ENCODE data around the gene DBP. TPM values are rescaled to one million over a fixed set of nuclear protein-coding genes. Genes with fewer than 3 reads are reported as not detected.

DBP gene
- polyA plus RNA-seq, 3 donors, result 12.8 to 22.3 (median 17.5) TPM

DNA sequence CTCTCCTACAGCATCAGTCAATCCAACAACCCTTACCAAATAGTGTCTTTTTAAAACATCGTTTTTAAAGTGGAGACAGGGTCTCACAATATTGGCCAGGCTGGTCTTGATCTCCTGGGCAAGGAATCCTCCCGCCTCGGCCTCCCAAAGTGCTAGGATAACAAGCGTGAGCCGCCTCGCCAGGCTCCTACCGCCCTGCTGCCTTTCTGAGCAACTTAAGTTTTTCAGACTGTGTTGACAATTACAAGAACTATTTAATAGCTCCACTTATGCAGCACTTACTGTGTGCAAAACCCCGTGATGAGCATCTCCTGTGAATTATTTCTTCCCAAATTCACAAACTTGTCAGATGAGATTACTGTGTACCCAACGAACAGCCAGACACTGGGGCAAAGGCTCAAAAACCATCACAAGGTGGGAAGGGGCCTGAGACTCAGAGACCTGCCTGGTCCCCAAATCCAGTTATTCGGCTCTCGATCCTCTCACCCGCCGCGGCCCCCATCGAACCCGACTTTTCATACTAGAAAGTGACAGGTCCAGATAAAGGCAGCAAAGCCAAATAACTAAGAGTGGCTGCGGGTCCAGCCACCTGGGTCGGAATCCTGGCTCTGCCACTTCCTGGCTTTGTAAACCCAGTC is 18.8 kb downstream of the DBP start:
- H2AFZ ChIP-seq (ENCODE audit: insufficient read depth, low read depth, low read length, poor library complexity, severe bottlenecking), result peak overlapping the region; percentile 86

DNA sequence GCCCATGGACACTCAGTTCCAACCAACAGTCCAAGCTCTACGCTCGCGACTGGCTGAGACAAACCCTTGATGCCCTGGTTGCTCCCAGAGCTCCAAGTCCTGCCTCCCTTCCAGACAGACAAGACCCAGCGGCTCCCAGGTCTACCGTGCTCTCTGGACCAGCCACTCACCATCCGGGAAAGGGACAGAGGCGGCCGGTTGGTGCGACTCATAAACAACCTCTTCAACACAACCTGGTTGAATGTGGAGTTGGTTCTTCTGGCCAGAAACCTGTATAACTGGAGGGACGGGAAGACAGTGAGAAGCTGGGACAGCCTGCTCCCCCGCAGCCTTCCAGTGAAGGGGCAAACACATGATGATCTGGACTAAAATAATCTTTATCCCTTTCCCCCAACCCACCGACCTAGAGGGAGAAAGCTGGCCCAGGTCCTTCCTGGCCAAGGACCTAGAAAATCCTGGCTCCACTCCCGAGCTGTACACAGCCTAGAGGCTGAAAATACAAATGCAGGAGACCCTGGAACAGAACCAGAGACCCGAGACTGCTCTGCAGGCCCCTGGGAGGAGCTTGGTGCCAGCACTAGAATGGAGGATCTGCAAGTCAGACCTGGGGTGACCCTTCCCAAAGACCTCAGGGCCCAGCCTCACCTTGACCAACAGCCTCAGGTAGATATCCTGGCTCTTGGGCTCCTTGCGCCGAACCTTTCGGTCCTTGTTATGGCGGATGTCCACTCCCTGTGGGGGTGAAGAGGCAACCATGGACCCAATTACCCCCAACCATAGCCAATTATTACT is 19.8 kb downstream of the DBP start:
- peak overlapping the region; percentile 93 for H3K9ac ChIP-seq (ENCODE audit: insufficient read depth, low read length, poor library complexity, severe bottlenecking)
- H3K9me3 ChIP-seq (replicated peaks in 1 of 2; ENCODE audit: control insufficient read depth in 1 of 2, insufficient read depth in 1 of 2, low read length in 2 of 2), result no peaks in the 10 kb centered on the region
- H3K4me3 ChIP-seq (replicated peaks in 1 of 3; ENCODE audit: low read depth in 2 of 3, low read length in 3 of 3), result peak overlapping the region in 1 of 3 experiments; percentile 93
- H3K27me3 ChIP-seq (ENCODE audit: control insufficient read depth in 2 of 2, insufficient read depth in 2 of 2, low read length in 2 of 2), result no peaks in the 10 kb centered on the region
- H3K27me3 Mint-ChIP-seq (ENCODE audit: low read depth in 3 of 3), result peaks cover 0 to 2% (median 0%) of the 10 kb centered on the region in 3 donors
- TF ChIP-seq, protein P1, sequence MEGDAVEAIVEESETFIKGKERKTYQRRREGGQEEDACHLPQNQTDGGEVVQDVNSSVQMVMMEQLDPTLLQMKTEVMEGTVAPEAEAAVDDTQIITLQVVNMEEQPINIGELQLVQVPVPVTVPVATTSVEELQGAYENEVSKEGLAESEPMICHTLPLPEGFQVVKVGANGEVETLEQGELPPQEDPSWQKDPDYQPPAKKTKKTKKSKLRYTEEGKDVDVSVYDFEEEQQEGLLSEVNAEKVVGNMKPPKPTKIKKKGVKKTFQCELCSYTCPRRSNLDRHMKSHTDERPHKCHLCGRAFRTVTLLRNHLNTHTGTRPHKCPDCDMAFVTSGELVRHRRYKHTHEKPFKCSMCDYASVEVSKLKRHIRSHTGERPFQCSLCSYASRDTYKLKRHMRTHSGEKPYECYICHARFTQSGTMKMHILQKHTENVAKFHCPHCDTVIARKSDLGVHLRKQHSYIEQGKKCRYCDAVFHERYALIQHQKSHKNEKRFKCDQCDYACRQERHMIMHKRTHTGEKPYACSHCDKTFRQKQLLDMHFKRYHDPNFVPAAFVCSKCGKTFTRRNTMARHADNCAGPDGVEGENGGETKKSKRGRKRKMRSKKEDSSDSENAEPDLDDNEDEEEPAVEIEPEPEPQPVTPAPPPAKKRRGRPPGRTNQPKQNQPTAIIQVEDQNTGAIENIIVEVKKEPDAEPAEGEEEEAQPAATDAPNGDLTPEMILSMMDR (IDR thresholded peaks at IDR 0.05), result no peak
- intact Hi-C loops (cut with micrococcal nuclease), result no loop called here
- H4K20me1 ChIP-seq (ENCODE audit: insufficient read depth, low read length), result peaks cover 41% of the 10 kb centered on the region
- peaks cover 27 to 33% of the 10 kb centered on the region in 2 donors for H3K36me3 Mint-ChIP-seq
- peak overlapping the region; percentile 96 for H3K4me2 ChIP-seq (replicated peaks; ENCODE audit: extremely low read depth, low read length, poor library complexity, severe bottlenecking)
- H3K36me3 ChIP-seq (replicated peaks in 1 of 2; ENCODE audit: control insufficient read depth in 1 of 2, insufficient read depth in 2 of 2, low read length in 2 of 2), result peaks cover 30 to 31% of the 10 kb centered on the region in 2 donors
- H3K27ac Mint-ChIP-seq, result peak overlapping the region; percentile 40 to 98 (median 96)
- DNase-seq, result no peak
- peaks cover 43% of the 10 kb centered on the region for H3K4me1 Mint-ChIP-seq
- no peak overlapping the region for H2AFZ ChIP-seq (ENCODE audit: insufficient read depth, low read depth, low read length, poor library complexity, severe bottlenecking)
- peak overlapping the region; percentile 22 to 82 for H3K27ac ChIP-seq (ENCODE audit: low read depth in 1 of 2, low read length in 2 of 2)
- WGBS (ENCODE audit: insufficient coverage), result 89% methylated on average over 7 of the region's 18 CpGs
- H3K79me2 ChIP-seq (ENCODE audit: insufficient read depth, low read length), result peaks cover 46% of the 10 kb centered on the region
- H3K9me3 Mint-ChIP-seq, result peaks cover 0 to 3% (median 0%) of the 10 kb centered on the region in 7 donors
- H3K4me3 Mint-ChIP-seq, result peak overlapping the region; percentile 94 to 97
- peaks cover 47 to 52% of the 10 kb centered on the region in 2 donors for H3K4me1 ChIP-seq (ENCODE audit: control insufficient read depth in 1 of 2, insufficient read depth in 2 of 2, low read length in 2 of 2)

More for the DNA sequence above, 18.8 kb downstream of the DBP start:
- DNase-seq, result no peak
- Histone ChIP-seq H3K27ac (ENCODE audit: low read depth in 1 of 2, low read length in 2 of 2) (peak overlapping the region; percentile 82 to 93), H3K79me2 (ENCODE audit: insufficient read depth, low read length) (peaks cover 49% of the 10 kb centered on the region), H3K27me3 (ENCODE audit: control insufficient read depth in 2 of 2, insufficient read depth in 2 of 2, low read length in 2 of 2) (no peaks in the 10 kb centered on the region), H3K9me3 (replicated peaks in 1 of 2; ENCODE audit: control insufficient read depth in 1 of 2, insufficient read depth in 1 of 2, low read length in 2 of 2) (no peaks in the 10 kb centered on the region), H3K36me3 (replicated peaks in 1 of 2; ENCODE audit: control insufficient read depth in 1 of 2, insufficient read depth in 2 of 2, low read length in 2 of 2) (peaks cover 30 to 31% of the 10 kb centered on the region in 2 donors), H4K20me1 (ENCODE audit: insufficient read depth, low read length) (peaks cover 41% of the 10 kb centered on the region), H3K9ac (ENCODE audit: insufficient read depth, low read length, poor library complexity, severe bottlenecking) (peak overlapping the region; percentile 93), H3K4me2 (replicated peaks; ENCODE audit: extremely low read depth, low read length, poor library complexity, severe bottlenecking) (peak overlapping the region; percentile 96), H3K4me1 (ENCODE audit: control insufficient read depth in 1 of 2, insufficient read depth in 2 of 2, low read length in 2 of 2) (peaks cover 58 to 63% of the 10 kb centered on the region in 2 donors), H3K4me3 (replicated peaks in 1 of 3; ENCODE audit: low read depth in 2 of 3, low read length in 3 of 3) (peak overlapping the region; percentile 93 to 99 (median 96))
- Mint-ChIP-seq H3K4me3 (peak overlapping the region; percentile 94 to 97), H3K27ac (peak overlapping the region; percentile 95 to 99 (median 98)), H3K27me3 (ENCODE audit: low read depth in 3 of 3) (peaks cover 0 to 2% (median 0%) of the 10 kb centered on the region in 3 donors), H3K36me3 (peaks cover 29 to 33% of the 10 kb centered on the region in 2 donors), H3K9me3 (peaks cover 0 to 3% (median 0%) of the 10 kb centered on the region in 7 donors), H3K4me1 (peaks cover 51% of the 10 kb centered on the region)
- intact Hi-C loops (cut with micrococcal nuclease), result loop anchor here (2.0 kb wide), 1 partner anchor 16 kb away; no protein-coding TSS in a partner anchor
- 2% methylated on average over 18 of the region's 18 CpGs for WGBS (ENCODE audit: insufficient coverage)
- TF ChIP-seq, protein P1 (IDR thresholded peaks at IDR 0.05), result no peak

Data from CD14-positive monocyte (primary cell).